Parietal lobe (tissue), 1 donor: ENCODE results near the gene TSHB. TPM values are rescaled to one million over a fixed set of nuclear protein-coding genes. Genes with fewer than 3 reads are reported as not detected.

ENCODE experiments used
- total RNA-seq: library from RNA; depleted of rRNA; stranded (reverse); fragments of >200 nt; gene quantifications from one replicate; pipeline ENCODE4 v1.2.3, GENCODE V29; 2014

TSHB gene
- total RNA-seq, result not detected

GRCh38 chr1:115029526-115029925 lies at the start of gene TSHB:
TSHB (plus strand) TSS chr1:115029826; CDS start chr1:115033363, 3,537 bp downstream.

Other genes starting within 250 kb of the TSHB start
- 93.0 TPM for gene SIKE1, start 249.1 kb upstream of the TSHB start, total RNA-seq
- not detected for gene SYCP1, start 175.0 kb upstream of the TSHB start, total RNA-seq
- gene TSPAN2, start 59.7 kb downstream of the TSHB start, total RNA-seq, result 28.2 TPM